NOMO-1 treated with DMSO at 0.1 percent for 48 hours (cell line): ENCODE results near the gene SF3B2.
"Not testable (repeated sequence)": the region's sequence is repeated elsewhere in the genome, so short reads cannot be mapped to it uniquely, and the experiment has no call there.

Experiments
- DNase-seq: peaks from one replicate; lab custom pipeline; 2025; ENCODE audit not compliant: unreplicated experiment; lab: John Stamatoyannopoulos, UW

SF3B2 gene

DNA sequence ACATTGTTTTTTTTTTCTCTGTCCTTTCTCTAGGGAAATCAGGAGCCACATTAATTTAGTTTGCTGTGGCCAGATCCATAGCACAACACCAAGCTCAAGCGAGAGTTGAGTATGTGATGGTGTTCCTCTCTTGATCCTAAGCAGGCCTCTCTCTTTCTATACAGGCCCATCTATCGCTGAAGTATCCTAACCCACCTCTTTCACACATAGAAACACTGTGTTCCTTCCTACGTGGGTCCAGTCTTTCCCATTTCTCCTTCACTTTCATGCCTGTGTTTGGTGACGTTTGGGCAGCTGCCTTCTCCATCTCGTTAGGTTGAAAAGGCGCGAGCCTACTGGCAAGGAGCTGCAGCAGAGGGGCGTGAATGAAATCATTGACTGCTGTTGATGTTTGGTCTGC lies 20.4 kb downstream of the SF3B2 start:
- no peak for DNase-seq

DNA sequence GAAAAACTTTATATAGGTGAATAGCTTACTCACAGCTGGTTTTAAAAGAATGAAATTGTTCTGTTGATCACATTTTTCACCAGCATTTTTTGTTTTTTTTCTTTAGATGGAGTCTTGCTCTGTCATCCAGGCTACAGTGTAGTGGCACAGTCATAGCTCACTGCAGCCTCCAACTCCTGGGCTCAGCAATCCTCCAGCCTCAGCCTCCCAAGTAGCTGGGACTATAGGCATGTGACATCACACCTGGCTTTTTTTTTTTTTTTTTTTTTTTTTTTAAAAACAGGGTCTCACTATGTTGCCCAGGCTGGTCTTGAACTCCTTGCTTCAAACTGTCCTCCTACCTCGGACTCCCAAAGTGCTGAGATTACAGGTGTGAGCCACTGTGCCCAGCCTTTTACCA lies 21.5 kb downstream of the SF3B2 start:
- no peak for DNase-seq

- DNase-seq = no peak
Observed at GRCh38 chr11:66075273-66075672, 23.1 kb downstream of the SF3B2 start.

GRCh38 chr11:66076561-66076960 lies 24.4 kb downstream of the SF3B2 start:
- DNase-seq = no peak

- DNase-seq = no peak
Observed at GRCh38 chr11:66077927-66078326, 25.8 kb downstream of the SF3B2 start.

GRCh38 chr11:66078949-66079348 lies 26.8 kb downstream of the SF3B2 start:
- not testable (repeated sequence) for DNase-seq

GRCh38 chr11:66080055-66080817 lies 28.1 kb downstream of the SF3B2 start:
- DNase-seq = peak; percentile 50

DNA sequence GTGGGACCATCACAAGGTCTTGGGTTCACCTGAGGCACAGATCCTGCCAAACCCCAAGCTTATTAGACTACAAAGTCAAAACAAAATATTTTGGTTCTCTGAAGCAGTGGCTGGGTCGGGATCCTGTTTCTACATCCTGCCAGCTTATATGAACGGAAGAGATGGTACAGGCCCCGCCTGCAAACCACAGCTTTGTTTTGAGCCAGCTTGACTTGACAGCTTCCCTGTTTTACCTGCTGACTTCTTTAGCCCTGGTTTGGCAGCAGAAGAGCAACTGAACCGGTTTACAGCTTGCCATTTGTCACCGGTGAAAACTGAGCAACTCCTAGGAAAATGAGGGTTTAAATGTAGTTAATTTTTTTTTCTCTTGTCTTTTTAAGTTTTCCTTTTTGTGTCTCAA lies 29.3 kb downstream of the SF3B2 start:
- peak; percentile 86 for DNase-seq

DNA sequence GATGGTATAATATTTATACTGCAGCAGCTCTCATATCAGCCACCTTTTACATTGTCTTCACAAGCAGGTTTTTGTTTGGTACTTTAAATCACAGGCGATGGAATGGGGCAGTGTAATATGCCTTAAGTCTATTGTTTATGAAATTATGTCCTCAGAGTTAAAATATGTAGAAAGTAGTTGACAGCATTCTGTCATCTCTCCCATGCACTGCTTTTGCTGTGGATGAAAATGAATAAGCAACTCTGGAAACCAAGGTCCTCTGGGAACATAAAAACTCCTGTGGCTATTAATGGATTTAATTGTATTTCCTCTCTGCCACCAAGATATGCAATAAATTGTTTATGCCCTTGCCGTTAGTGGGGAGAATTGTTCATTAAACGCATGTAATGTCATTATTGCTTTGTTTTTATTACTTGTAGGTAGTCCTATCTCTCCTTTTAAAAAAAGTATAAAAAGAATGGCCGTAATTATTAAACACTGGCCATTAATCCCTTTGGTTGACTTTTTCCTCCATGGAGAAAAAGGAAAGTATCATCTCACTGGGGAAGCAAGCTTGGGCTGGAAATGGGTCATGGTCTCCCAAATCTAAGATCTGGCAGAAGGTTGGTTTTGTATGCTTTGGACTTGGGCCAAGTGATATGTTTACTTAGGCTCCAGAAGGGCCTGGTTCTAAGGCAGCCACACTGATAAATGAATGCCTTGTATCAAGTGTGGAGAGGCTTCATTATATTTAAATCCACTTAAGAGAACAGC lies 31.0 kb downstream of the SF3B2 start:
- DNase-seq = no peak

GRCh38 chr11:66083767-66084166 lies 31.6 kb downstream of the SF3B2 start:
- no peak for DNase-seq

DNA sequence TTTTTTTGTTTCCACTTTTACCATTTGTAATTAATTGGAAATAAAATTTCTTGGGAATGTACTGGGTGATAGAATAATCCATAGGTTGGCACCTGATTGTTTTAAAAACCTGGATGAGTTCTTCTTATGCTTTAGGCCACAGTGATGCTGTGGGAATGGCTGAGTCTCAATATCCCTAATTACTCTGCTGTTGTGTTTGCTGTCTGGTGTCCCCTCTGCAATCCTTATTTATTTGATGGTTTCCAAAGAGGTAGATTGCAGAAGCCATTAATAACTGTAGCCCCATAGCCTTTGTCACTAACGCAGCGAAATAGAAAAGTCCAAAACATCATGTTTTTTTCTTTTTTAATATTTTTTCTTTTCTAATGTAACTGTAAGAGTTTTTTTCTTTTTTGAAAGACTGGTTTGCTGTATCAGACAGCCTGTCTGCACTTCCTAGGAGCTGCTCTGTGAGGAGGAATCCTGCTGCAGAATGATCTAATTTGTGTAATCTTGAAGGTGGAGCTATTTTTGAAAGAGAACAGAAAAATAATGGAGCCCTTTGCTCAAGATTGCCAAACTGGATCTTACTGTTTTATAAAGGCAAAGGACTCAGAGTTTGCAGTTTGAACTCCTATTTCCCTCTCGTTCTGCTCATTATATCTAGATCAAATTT lies 32.8 kb downstream of the SF3B2 start:
- no peak for DNase-seq

GRCh38 chr11:66087148-66087908 lies 35.2 kb downstream of the SF3B2 start:
- no peak for DNase-seq

- no peak for DNase-seq
Observed at GRCh38 chr11:66089067-66089466, 36.9 kb downstream of the SF3B2 start.

DNA sequence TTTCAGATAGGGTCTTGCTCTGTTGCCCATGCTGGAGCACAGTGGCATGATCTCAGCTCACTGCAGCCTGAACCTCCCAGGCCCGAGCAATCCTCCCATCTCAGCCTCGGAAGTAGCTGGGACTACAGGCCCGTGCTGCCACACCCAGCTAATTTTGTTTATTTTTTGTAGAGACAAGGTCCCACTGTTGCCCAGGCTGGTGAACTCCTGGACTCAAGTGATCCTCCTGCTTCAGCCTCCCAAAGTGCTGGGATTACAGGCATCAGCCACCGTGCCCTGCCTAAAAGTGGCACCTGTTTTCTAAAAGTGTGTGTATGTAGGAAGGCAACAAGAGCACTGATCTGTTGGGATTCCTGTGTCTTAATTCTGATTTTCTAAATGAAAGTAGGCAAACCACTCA lies 38.1 kb downstream of the SF3B2 start:
- DNase-seq = no peak

DNA sequence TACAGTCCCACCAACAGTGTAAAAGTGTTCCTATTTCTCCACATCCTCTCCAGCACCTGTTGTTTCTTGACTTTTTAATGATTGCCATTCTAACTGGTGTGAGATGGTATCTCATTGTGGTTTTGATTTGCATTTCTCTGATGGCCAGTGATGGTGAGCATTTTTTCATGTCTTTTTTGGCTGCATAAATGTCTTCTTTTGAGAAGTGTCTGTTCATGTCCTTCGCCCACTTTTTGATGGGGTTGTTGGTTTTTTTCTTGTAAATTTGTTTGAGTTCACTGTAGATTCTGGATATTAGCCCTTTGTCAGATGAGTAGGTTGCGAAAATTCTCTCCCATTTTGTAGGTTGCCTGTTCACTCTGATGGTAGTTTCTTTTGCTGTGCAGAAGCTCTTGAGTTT lies 40.0 kb downstream of the SF3B2 start:
- DNase-seq = not testable (repeated sequence)

GRCh38 chr11:66099746-66100145 lies 47.6 kb downstream of the SF3B2 start:
- DNase-seq = not testable (repeated sequence)

GRCh38 chr11:66100272-66101065 lies 48.3 kb downstream of the SF3B2 start:
- peak; percentile 62 for DNase-seq

DNA sequence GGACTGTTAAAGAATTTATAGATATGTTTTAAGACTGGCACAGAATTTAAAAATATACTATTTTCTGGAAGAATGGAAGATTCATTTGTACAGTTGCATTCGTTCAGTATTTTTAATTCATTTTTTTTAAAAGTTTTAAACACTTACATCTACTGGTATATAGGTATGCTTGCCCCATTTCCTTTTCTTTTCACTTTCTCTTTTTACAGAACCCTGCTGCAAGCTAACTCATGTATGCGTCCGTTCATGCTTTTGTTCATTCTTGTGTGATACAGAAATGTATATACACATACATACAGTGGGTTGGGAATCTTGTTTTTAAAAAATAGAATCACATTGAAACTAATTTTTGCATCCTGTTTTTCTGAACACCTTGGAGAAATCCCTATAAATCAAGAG lies 48.9 kb downstream of the SF3B2 start:
- DNase-seq = no peak

GRCh38 chr11:66104057-66104638 lies 52.0 kb downstream of the SF3B2 start:
- no peak for DNase-seq
